Sigmoid colon (tissue), 4 donors: ENCODE results near the gene PREX1.
"Not testable (repeated sequence)": the region's sequence is repeated elsewhere in the genome, so short reads cannot be mapped to it uniquely, and the experiment has no call there.

Experiments used
- POLR2AphosphoS5 ChIP-seq, 4 donors: sonication (generic); formaldehyde crosslinking; IDR thresholded peaks; one replicate each; pipeline ENCODE4 v1.6.1; 2017; ENCODE audit warnings: antibody characterized with exemption in 4 of 4
- TF ChIP-seq, protein P1 (sequence below), 4 experiments: fragments of 450-650 bp in 3 of 4; fragments of 200-600 bp in 1 of 4; IDR thresholded peaks; one replicate each; pipeline ENCODE4 v1.5.1; 2016 to 2019; ENCODE audit warnings: antibody characterized with exemption in 4 of 4, mild to moderate bottlenecking in 3 of 4, moderate library complexity in 2 of 4

DNA sequence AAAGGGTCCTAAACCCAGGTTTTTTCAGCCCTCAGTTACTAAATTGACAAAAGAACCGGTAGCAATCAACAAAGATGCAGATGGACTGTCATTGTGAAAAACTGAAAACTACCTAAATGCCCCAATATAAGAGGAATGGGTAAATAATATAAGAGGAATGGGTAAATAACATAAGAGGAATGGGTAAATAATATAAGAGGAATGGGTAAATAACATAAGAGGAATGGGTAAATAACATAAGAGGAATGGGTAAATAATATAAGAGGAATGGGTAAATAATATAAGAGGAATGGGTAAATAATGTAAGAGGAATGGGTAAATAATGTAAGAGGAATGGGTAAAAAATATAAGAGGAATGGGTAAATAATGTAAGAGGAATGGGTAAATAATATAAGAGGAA, 15.7 kb downstream of the PREX1 start:
- TF ChIP-seq POLR2AphosphoS5 (IDR thresholded peaks at IDR 0.05), result not testable (repeated sequence)
- TF ChIP-seq, protein P1, sequence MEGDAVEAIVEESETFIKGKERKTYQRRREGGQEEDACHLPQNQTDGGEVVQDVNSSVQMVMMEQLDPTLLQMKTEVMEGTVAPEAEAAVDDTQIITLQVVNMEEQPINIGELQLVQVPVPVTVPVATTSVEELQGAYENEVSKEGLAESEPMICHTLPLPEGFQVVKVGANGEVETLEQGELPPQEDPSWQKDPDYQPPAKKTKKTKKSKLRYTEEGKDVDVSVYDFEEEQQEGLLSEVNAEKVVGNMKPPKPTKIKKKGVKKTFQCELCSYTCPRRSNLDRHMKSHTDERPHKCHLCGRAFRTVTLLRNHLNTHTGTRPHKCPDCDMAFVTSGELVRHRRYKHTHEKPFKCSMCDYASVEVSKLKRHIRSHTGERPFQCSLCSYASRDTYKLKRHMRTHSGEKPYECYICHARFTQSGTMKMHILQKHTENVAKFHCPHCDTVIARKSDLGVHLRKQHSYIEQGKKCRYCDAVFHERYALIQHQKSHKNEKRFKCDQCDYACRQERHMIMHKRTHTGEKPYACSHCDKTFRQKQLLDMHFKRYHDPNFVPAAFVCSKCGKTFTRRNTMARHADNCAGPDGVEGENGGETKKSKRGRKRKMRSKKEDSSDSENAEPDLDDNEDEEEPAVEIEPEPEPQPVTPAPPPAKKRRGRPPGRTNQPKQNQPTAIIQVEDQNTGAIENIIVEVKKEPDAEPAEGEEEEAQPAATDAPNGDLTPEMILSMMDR (IDR thresholded peaks at IDR 0.05), result not testable (repeated sequence)
